Lung (tissue), 12 donors: ENCODE measurements around the gene SLC2A2. TPM values are rescaled to one million over a fixed set of nuclear protein-coding genes. Genes with fewer than 3 reads are reported as not detected.

Experiments used
- ATAC-seq: fragments of 200-7000 bp; cut with Tn5 transposase; one replicate; pipeline ENCODE4 v1.9.1; 2020; ENCODE audit warnings: moderate number of reproducible peaks; ENCODE audit not compliant: insufficient read depth, low FRiP score
- DNase-seq, 3 donors: peaks; one replicate each; pipeline ENCODE4 v3.0.0-alpha.2; 2013 to 2017
- H3K27ac ChIP-seq, 2 donors: one replicate each; pipeline ENCODE4 v1.5.1; 2013; ENCODE audit warnings: mild to moderate bottlenecking in 2 of 2, moderate library complexity in 2 of 2, control low read depth in 1 of 2, inconsistent platforms in 1 of 2, low read depth in 1 of 2, low read length in 1 of 2
- H3K27me3 ChIP-seq, 3 donors: one replicate each; pipeline ENCODE4 v1.5.1; 2013; ENCODE audit warnings: low read length in 2 of 3; ENCODE audit not compliant: control insufficient read depth in 3 of 3, insufficient read depth in 3 of 3
- H3K36me3 ChIP-seq, 4 donors: one replicate each; pipeline ENCODE4 v1.5.1; 2013; ENCODE audit warnings: low read length in 4 of 4, mild to moderate bottlenecking in 1 of 4, moderate library complexity in 1 of 4; ENCODE audit not compliant: control insufficient read depth in 4 of 4, insufficient read depth in 4 of 4
- H3K4me1 ChIP-seq, 5 donors: one replicate each; pipeline ENCODE4 v1.5.1; 2013; ENCODE audit warnings: low read length in 5 of 5, mild to moderate bottlenecking in 2 of 5, moderate library complexity in 1 of 5; ENCODE audit not compliant: control insufficient read depth in 5 of 5, insufficient read depth in 5 of 5
- H3K4me3 ChIP-seq: one replicate; pipeline ENCODE4 v1.5.1; 2013; ENCODE audit warnings: mild to moderate bottlenecking, control low read depth, moderate library complexity
- H3K9ac ChIP-seq, 2 donors: one replicate each; pipeline ENCODE4 v1.5.1; 2013; ENCODE audit warnings: low read length in 2 of 2, control low read depth in 1 of 2; ENCODE audit not compliant: insufficient read depth in 1 of 2
- H3K9me3 ChIP-seq, 4 donors: one replicate each; pipeline ENCODE4 v1.5.1; 2013; ENCODE audit warnings: low read length in 3 of 4, mild to moderate bottlenecking in 1 of 4, moderate library complexity in 1 of 4; ENCODE audit not compliant: control insufficient read depth in 4 of 4, insufficient read depth in 3 of 4
- WGBS, 2 donors: extraction: QIAGEN DNeasy Blood & Tissue Kit; methylation state at CpG; one replicate each; pipeline ENCODE4 v1.1.7; 2013; 5-methylcytosine and 5-hydroxymethylcytosine counted together
- polyA plus RNA-seq, 2 donors: library from polyadenylated mRNA; stranded (reverse); fragments of 200-250 nt; gene quantifications; one replicate each; pipeline ENCODE4 v1.2.1, GENCODE V29; 2013
- total RNA-seq, 2 donors: library from RNA; depleted of rRNA in 1 of 2; stranded (reverse); fragments of >200 nt in 1 of 2; gene quantifications; one replicate each; pipeline ENCODE4 v1.2.1, GENCODE V29; 2014 to 2021
- TF ChIP-seq, protein P1 (sequence below): IDR thresholded peaks from 2 replicates; pipeline ENCODE4 v1.5.1; 2012; ENCODE audit warnings: mild to moderate bottlenecking; ENCODE audit errors: control extremely low read depth, extremely low read depth
- donor health status: control.
- donor health status: control.
- donor health status: Bipolar disorder and iron deficiency.
- donor health status: healthy.
- donor health status: DM: yes; HTN: yes; CAD: no.

Gene SLC2A2
- total and polyA plus RNA-seq, 4 donors, result 0.12 TPM; not detected in 3

- no peak overlapping the region for H3K27ac ChIP-seq
- no peak overlapping the region for H3K4me3 ChIP-seq
- peaks cover 0 to 4% (median 2%) of the 10 kb centered on the region in 5 donors for H3K4me1 ChIP-seq
- no peaks in the 10 kb centered on the region for H3K9me3 ChIP-seq
- H3K9ac ChIP-seq, result no peak overlapping the region
- H3K27me3 ChIP-seq, result peaks cover 0 to 29% (median 4%) of the 10 kb centered on the region in 3 donors
- no peaks in the 10 kb centered on the region for H3K36me3 ChIP-seq
- DNase-seq, result no peak
- TF ChIP-seq, protein P1, sequence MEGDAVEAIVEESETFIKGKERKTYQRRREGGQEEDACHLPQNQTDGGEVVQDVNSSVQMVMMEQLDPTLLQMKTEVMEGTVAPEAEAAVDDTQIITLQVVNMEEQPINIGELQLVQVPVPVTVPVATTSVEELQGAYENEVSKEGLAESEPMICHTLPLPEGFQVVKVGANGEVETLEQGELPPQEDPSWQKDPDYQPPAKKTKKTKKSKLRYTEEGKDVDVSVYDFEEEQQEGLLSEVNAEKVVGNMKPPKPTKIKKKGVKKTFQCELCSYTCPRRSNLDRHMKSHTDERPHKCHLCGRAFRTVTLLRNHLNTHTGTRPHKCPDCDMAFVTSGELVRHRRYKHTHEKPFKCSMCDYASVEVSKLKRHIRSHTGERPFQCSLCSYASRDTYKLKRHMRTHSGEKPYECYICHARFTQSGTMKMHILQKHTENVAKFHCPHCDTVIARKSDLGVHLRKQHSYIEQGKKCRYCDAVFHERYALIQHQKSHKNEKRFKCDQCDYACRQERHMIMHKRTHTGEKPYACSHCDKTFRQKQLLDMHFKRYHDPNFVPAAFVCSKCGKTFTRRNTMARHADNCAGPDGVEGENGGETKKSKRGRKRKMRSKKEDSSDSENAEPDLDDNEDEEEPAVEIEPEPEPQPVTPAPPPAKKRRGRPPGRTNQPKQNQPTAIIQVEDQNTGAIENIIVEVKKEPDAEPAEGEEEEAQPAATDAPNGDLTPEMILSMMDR, result no peak
- no peak for ATAC-seq
Measured at GRCh38 chr3:171023566-171023965, 3.0 kb downstream of the SLC2A2 start.

- no peak overlapping the region for H3K4me3 ChIP-seq
- H3K9ac ChIP-seq, result no peak overlapping the region
- ATAC-seq (no peak), DNase-seq (no peak)
- 84 to 92% methylated on average over 4 of the region's 4 CpGs for WGBS, 2 donors
- peaks cover 0 to 1% (median 0%) of the 10 kb centered on the region in 5 donors for H3K4me1 ChIP-seq
- no peaks in the 10 kb centered on the region for H3K9me3 ChIP-seq
- no peak overlapping the region for H3K27ac ChIP-seq
- H3K36me3 ChIP-seq, result no peaks in the 10 kb centered on the region
- TF ChIP-seq, protein P1, result no peak
- peaks cover 0 to 17% (median 0%) of the 10 kb centered on the region in 3 donors for H3K27me3 ChIP-seq
Measured at GRCh38 chr3:171021377-171021776, 5.1 kb downstream of the SLC2A2 start.

GRCh38 chr3:171018156-171018935, 8.2 kb downstream of the SLC2A2 start:
- 64 to 65% methylated on average over 6 of the region's 6 CpGs for WGBS, 2 donors
- DNase-seq (no peak), ATAC-seq (no peak)
- Histone ChIP-seq H3K9me3 (no peaks in the 10 kb centered on the region), H3K27me3 (peaks cover 0 to 10% (median 0%) of the 10 kb centered on the region in 3 donors), H3K36me3 (no peaks in the 10 kb centered on the region), H3K4me3 (no peak overlapping the region), H3K27ac (no peak overlapping the region), H3K4me1 (peaks cover 0 to 3% (median 0%) of the 10 kb centered on the region in 5 donors), H3K9ac (no peak overlapping the region)
- TF ChIP-seq, protein P1, result no peak
